Rectal smooth muscle tissue (tissue), 1 donor: ENCODE data around the gene FBXL7.

Experiments
- H3K27ac ChIP-seq: one replicate; pipeline ENCODE4 v1.7.0; 2013; ENCODE audit warnings: low read depth, low read length, inconsistent platforms
- H3K27me3 ChIP-seq: one replicate; pipeline ENCODE4 v1.7.0; 2013; ENCODE audit warnings: low read length; ENCODE audit not compliant: control insufficient read depth, insufficient read depth
- H3K36me3 ChIP-seq: one replicate; pipeline ENCODE4 v1.7.0; 2013; ENCODE audit warnings: low read length; ENCODE audit not compliant: control insufficient read depth, insufficient read depth
- H3K4me1 ChIP-seq: one replicate; pipeline ENCODE4 v1.7.0; 2013; ENCODE audit warnings: low read length; ENCODE audit not compliant: control insufficient read depth, insufficient read depth
- H3K4me3 ChIP-seq: one replicate; pipeline ENCODE4 v1.7.0; 2013; ENCODE audit warnings: low read length
- H3K9ac ChIP-seq: one replicate; pipeline ENCODE4 v1.7.0; 2013; ENCODE audit warnings: low read length

Gene FBXL7

GRCh38 chr5:15528476-15528875, 28.5 kb downstream of the FBXL7 start:
- H3K27me3 ChIP-seq: no peaks in the 10 kb centered on the region
- H3K9ac ChIP-seq: no peak overlapping the region
- H3K4me1 ChIP-seq: no peaks in the 10 kb centered on the region
- no peak overlapping the region for H3K27ac ChIP-seq
- H3K36me3 ChIP-seq: no peaks in the 10 kb centered on the region
- H3K4me3 ChIP-seq: no peak overlapping the region

GRCh38 chr5:15529013-15529412, 29.0 kb downstream of the FBXL7 start:
- Histone ChIP-seq H3K4me3 (no peak overlapping the region), H3K27me3 (no peaks in the 10 kb centered on the region), H3K4me1 (no peaks in the 10 kb centered on the region), H3K27ac (no peak overlapping the region), H3K36me3 (no peaks in the 10 kb centered on the region), H3K9ac (no peak overlapping the region)

- Histone ChIP-seq H3K36me3 (no peaks in the 10 kb centered on the region), H3K4me1 (no peaks in the 10 kb centered on the region), H3K27me3 (no peaks in the 10 kb centered on the region), H3K27ac (no peak overlapping the region), H3K4me3 (no peak overlapping the region), H3K9ac (no peak overlapping the region)
Measured at GRCh38 chr5:15529821-15530220, 29.8 kb downstream of the FBXL7 start.

GRCh38 chr5:15533129-15533893, 33.3 kb downstream of the FBXL7 start:
- no peaks in the 10 kb centered on the region for H3K36me3 ChIP-seq

GRCh38 chr5:15535938-15536337, 36.0 kb downstream of the FBXL7 start:
- Histone ChIP-seq H3K4me3 (no peak overlapping the region), H3K4me1 (no peaks in the 10 kb centered on the region), H3K9ac (no peak overlapping the region), H3K27ac (no peak overlapping the region), H3K27me3 (no peaks in the 10 kb centered on the region), H3K36me3 (no peaks in the 10 kb centered on the region)

More at GRCh38 chr5:15533129-15533893, 33.3 kb downstream of the FBXL7 start:
- Histone ChIP-seq H3K27me3 (no peaks in the 10 kb centered on the region), H3K4me3 (no peak overlapping the region), H3K27ac (no peak overlapping the region), H3K4me1 (no peaks in the 10 kb centered on the region), H3K9ac (no peak overlapping the region)

GRCh38 chr5:15538516-15538915, 38.5 kb downstream of the FBXL7 start:
- Histone ChIP-seq H3K4me1 (no peaks in the 10 kb centered on the region), H3K36me3 (no peaks in the 10 kb centered on the region), H3K4me3 (no peak overlapping the region), H3K27ac (no peak overlapping the region), H3K27me3 (no peaks in the 10 kb centered on the region), H3K9ac (no peak overlapping the region)

GRCh38 chr5:15539951-15540350, 40.0 kb downstream of the FBXL7 start:
- Histone ChIP-seq H3K4me3 (no peak overlapping the region), H3K9ac (no peak overlapping the region), H3K27ac (no peak overlapping the region), H3K4me1 (no peaks in the 10 kb centered on the region), H3K36me3 (no peaks in the 10 kb centered on the region), H3K27me3 (no peaks in the 10 kb centered on the region)

GRCh38 chr5:15544039-15544438, 44.1 kb downstream of the FBXL7 start:
- Histone ChIP-seq H3K4me1 (no peaks in the 10 kb centered on the region), H3K9ac (no peak overlapping the region), H3K4me3 (no peak overlapping the region), H3K27me3 (no peaks in the 10 kb centered on the region), H3K36me3 (no peaks in the 10 kb centered on the region), H3K27ac (no peak overlapping the region)

- Histone ChIP-seq H3K4me3 (no peak overlapping the region), H3K9ac (no peak overlapping the region), H3K27me3 (no peaks in the 10 kb centered on the region), H3K36me3 (no peaks in the 10 kb centered on the region), H3K4me1 (no peaks in the 10 kb centered on the region), H3K27ac (no peak overlapping the region)
Measured at GRCh38 chr5:15545082-15545481, 45.1 kb downstream of the FBXL7 start.

- no peak overlapping the region for H3K9ac ChIP-seq
- H3K27me3 ChIP-seq: no peaks in the 10 kb centered on the region
- no peaks in the 10 kb centered on the region for H3K36me3 ChIP-seq
- no peak overlapping the region for H3K4me3 ChIP-seq
- H3K4me1 ChIP-seq: no peaks in the 10 kb centered on the region
- H3K27ac ChIP-seq: no peak overlapping the region
Measured at GRCh38 chr5:15547261-15547839, 47.4 kb downstream of the FBXL7 start.

- no peaks in the 10 kb centered on the region for H3K27me3 ChIP-seq
- no peaks in the 10 kb centered on the region for H3K4me1 ChIP-seq
- H3K36me3 ChIP-seq: no peaks in the 10 kb centered on the region
- no peak overlapping the region for H3K9ac ChIP-seq
- H3K4me3 ChIP-seq: no peak overlapping the region
- H3K27ac ChIP-seq: no peak overlapping the region
Measured at GRCh38 chr5:15549961-15550360, 50.0 kb downstream of the FBXL7 start.

- no peak overlapping the region for H3K9ac ChIP-seq
- H3K4me1 ChIP-seq: no peaks in the 10 kb centered on the region
- no peak overlapping the region for H3K27ac ChIP-seq
- no peak overlapping the region for H3K4me3 ChIP-seq
- no peaks in the 10 kb centered on the region for H3K27me3 ChIP-seq
- no peaks in the 10 kb centered on the region for H3K36me3 ChIP-seq
Measured at GRCh38 chr5:15550502-15551112, 50.6 kb downstream of the FBXL7 start.

- H3K27ac ChIP-seq: no peak overlapping the region
- H3K4me1 ChIP-seq: no peaks in the 10 kb centered on the region
- H3K36me3 ChIP-seq: no peaks in the 10 kb centered on the region
- H3K4me3 ChIP-seq: no peak overlapping the region
- H3K9ac ChIP-seq: no peak overlapping the region
- no peaks in the 10 kb centered on the region for H3K27me3 ChIP-seq
Measured at GRCh38 chr5:15551113-15551504, 51.1 kb downstream of the FBXL7 start.
